Vagina (tissue), 2 donors: ENCODE data around the gene DNMT1. TPM values are rescaled to one million over a fixed set of nuclear protein-coding genes. Genes with fewer than 3 reads are reported as not detected.
"Not testable (repeated sequence)": the region's sequence is repeated elsewhere in the genome, so short reads cannot be mapped to it uniquely, and the experiment has no call there.

Experiments used
- DNase-seq, 2 donors: peaks; one replicate each; pipeline ENCODE4 v3.0.0-alpha.2; 2017; ENCODE audit errors: extremely low spot score in 2 of 2
- H3K27ac ChIP-seq: fragments of 200-600 bp; sonication (generic); one replicate; pipeline ENCODE4 v1.5.1; 2019
- H3K27me3 ChIP-seq: fragments of 200-600 bp; sonication (generic); one replicate; pipeline ENCODE4 v1.5.1; 2019
- H3K36me3 ChIP-seq, 2 donors: fragments of 200-600 bp; sonication (generic); one replicate each; pipeline ENCODE4 v1.5.1; 2017 to 2019
- H3K4me1 ChIP-seq: fragments of 200-600 bp; sonication (generic); one replicate; pipeline ENCODE4 v1.5.1; 2019
- H3K4me3 ChIP-seq, 2 donors: fragments of 200-600 bp; sonication (generic); 1 replicate in 1 of 2; 2 replicates in 1 of 2; pipeline ENCODE4 v1.5.1; 2016 to 2019
- H3K9me3 ChIP-seq: fragments of 200-600 bp; sonication (generic); one replicate; pipeline ENCODE4 v1.5.1; 2019
- POLR2A ChIP-seq, 2 donors: fragments of 450-650 bp; IDR thresholded peaks; one replicate each; pipeline ENCODE4 v1.6.1; 2017; ENCODE audit warnings: antibody characterized with exemption in 2 of 2, mild to moderate bottlenecking in 2 of 2, moderate library complexity in 2 of 2
- POLR2AphosphoS5 ChIP-seq, 2 donors: sonication (generic); formaldehyde crosslinking; IDR thresholded peaks; one replicate each; pipeline ENCODE4 v1.9.0; 2017; ENCODE audit warnings: antibody characterized with exemption in 2 of 2, mild to moderate bottlenecking in 2 of 2, low read depth in 1 of 2; ENCODE audit not compliant: insufficient read depth in 1 of 2
- intact Hi-C: fragments of 100-400 bp; cut with DNase I; formaldehyde crosslinking; loops from one replicate; pipeline ENCODE4 v1.15.1; 2023
- total RNA-seq: library from RNA; depleted of rRNA; stranded (reverse); fragments of >200 nt; gene quantifications from one replicate; pipeline ENCODE4 v1.2.3, GENCODE V29; 2016
- TF ChIP-seq, protein P1 (sequence below), 3 experiments: fragments of 450-650 bp in 2 of 3; fragments of 200-600 bp in 1 of 3; sonication (generic) in 1 of 3; IDR thresholded peaks; one replicate each; pipeline ENCODE4 v1.5.1; 2017 to 2019; ENCODE audit warnings: antibody characterized with exemption in 3 of 3, mild to moderate bottlenecking in 2 of 3, moderate library complexity in 2 of 3

DNMT1 gene
- total RNA-seq, 1 donor from 2014 or later, result 36.8 TPM

DNA sequence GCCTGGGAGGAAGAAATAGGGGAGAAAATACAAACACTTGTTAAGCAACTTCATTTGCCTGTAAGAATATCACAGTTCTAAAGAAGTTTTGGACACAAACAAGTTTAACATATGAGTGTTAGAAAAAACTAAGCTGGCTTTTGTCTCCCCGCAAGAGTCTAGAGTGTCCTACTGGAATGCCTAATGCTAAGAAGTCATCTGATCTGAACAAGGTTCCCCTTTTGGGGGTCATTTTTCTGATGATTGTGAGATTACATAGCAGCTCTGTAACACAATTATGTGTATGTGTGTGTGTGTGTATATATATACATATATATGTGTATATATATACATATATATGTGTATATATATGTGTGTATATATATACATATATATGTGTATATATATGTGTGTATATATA lies 12.7 kb downstream of the DNMT1 start:
- intact Hi-C loops, result no loop called here
- peaks cover 4% of the 10 kb centered on the region for H3K4me1 ChIP-seq
- DNase-seq, result no peak
- H3K36me3 ChIP-seq, result peaks cover 0 to 30% of the 10 kb centered on the region in 2 donors
- H3K27me3 ChIP-seq, result no peaks in the 10 kb centered on the region
- no peak overlapping the region for H3K27ac ChIP-seq
- H3K4me3 ChIP-seq, result no peak overlapping the region
- no peaks in the 10 kb centered on the region for H3K9me3 ChIP-seq
- TF ChIP-seq, protein P1, sequence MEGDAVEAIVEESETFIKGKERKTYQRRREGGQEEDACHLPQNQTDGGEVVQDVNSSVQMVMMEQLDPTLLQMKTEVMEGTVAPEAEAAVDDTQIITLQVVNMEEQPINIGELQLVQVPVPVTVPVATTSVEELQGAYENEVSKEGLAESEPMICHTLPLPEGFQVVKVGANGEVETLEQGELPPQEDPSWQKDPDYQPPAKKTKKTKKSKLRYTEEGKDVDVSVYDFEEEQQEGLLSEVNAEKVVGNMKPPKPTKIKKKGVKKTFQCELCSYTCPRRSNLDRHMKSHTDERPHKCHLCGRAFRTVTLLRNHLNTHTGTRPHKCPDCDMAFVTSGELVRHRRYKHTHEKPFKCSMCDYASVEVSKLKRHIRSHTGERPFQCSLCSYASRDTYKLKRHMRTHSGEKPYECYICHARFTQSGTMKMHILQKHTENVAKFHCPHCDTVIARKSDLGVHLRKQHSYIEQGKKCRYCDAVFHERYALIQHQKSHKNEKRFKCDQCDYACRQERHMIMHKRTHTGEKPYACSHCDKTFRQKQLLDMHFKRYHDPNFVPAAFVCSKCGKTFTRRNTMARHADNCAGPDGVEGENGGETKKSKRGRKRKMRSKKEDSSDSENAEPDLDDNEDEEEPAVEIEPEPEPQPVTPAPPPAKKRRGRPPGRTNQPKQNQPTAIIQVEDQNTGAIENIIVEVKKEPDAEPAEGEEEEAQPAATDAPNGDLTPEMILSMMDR (IDR thresholded peaks at IDR 0.05), result no peak
- TF ChIP-seq POLR2A (IDR thresholded peaks at IDR 0.05) (no peak), POLR2AphosphoS5 (IDR thresholded peaks at IDR 0.05; ENCODE audit: insufficient read depth in 1 of 2, low read depth in 1 of 2) (no peak)

- Histone ChIP-seq H3K9me3 (no peaks in the 10 kb centered on the region), H3K27ac (no peak overlapping the region), H3K27me3 (no peaks in the 10 kb centered on the region), H3K4me3 (no peak overlapping the region), H3K36me3 (peaks cover 0 to 38% of the 10 kb centered on the region in 2 donors), H3K4me1 (peaks cover 4% of the 10 kb centered on the region)
- DNase-seq, result no peak
- TF ChIP-seq POLR2AphosphoS5 (IDR thresholded peaks at IDR 0.05; ENCODE audit: insufficient read depth in 1 of 2, low read depth in 1 of 2), result no peak
- TF ChIP-seq POLR2A (IDR thresholded peaks at IDR 0.05), result no peak
- TF ChIP-seq, protein P1 (IDR thresholded peaks at IDR 0.05), result no peak
- intact Hi-C loops, result no loop called here
These were observed 14.3 kb downstream of the DNMT1 start for GRCh38 chr19:10180459-10180858.

GRCh38 chr19:10180024-10180423 lies 14.7 kb downstream of the DNMT1 start:
- intact Hi-C loops, H3K4me3 ChIP-seq, H3K27ac ChIP-seq, DNase-seq, H3K27me3 ChIP-seq, H3K9me3 ChIP-seq, H3K4me1 ChIP-seq: not testable (repeated sequence)
- peaks cover 0 to 38% of the 10 kb centered on the region in 2 donors for H3K36me3 ChIP-seq

DNA sequence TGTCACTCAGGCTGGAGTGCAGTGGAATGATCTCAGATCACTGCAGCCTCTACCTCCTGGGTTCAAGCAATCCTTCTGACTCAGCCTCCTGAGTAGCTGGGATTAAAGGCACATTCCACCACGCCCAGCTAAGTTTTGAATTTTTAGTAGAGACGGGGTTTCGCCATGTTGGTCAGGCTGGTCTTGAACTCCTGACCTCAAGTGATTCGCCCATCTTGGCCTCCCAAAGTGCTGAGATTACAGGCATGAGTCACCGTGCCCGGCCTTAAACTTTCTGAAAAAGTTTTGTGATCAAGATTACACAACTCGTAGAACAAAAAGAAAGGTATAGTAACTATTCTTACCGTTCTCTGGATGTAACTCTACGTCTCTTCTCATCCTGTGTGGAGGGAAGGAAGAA lies 21.2 kb downstream of the DNMT1 start:
- no peaks in the 10 kb centered on the region for H3K27me3 ChIP-seq
- TF ChIP-seq, protein P1 (IDR thresholded peaks at IDR 0.05), result no peak
- no peak for TF ChIP-seq POLR2AphosphoS5 (IDR thresholded peaks at IDR 0.05; ENCODE audit: insufficient read depth in 1 of 2, low read depth in 1 of 2)
- intact Hi-C loops, result no loop called here
- no peaks in the 10 kb centered on the region for H3K9me3 ChIP-seq
- H3K27ac ChIP-seq, result no peak overlapping the region
- no peak for DNase-seq
- no peaks in the 10 kb centered on the region for H3K4me1 ChIP-seq
- peaks cover 0 to 46% of the 10 kb centered on the region in 2 donors for H3K36me3 ChIP-seq
- H3K4me3 ChIP-seq, result no peak overlapping the region

DNA sequence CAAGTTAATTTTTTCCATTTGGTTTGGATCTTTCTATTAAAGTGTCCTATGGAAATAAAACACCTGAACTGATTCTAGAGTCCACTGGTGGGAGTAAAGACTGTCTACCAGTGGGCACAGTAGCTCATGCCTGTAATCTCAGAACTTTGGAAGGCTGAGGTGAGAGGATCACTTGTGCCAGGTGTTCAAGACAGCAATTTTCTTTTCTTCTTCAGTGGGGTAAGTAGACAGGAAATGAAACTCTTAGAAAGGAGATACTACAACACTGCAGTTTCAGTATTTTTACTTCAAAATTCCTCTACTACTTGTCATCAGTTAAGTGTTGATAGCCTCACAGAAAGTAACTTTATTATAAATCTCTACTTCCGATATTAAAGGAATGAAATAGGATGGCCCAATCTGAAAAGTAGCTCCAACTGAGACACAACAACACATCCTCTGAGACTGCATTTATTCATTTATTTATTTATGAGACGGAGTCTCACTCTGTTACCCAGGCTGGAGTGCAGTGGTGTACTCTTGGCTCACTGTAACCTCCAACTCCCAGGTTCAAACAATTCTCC lies 26.3 kb downstream of the DNMT1 start:
- H3K36me3 ChIP-seq, result peaks cover 0 to 57% of the 10 kb centered on the region in 2 donors

More for the DNA sequence above, 26.3 kb downstream of the DNMT1 start:
- intact Hi-C loops, result no loop called here
- no peak overlapping the region for H3K27ac ChIP-seq
- H3K9me3 ChIP-seq, result no peaks in the 10 kb centered on the region
- no peak for DNase-seq
- H3K4me3 ChIP-seq, result no peak overlapping the region
- H3K4me1 ChIP-seq, result no peaks in the 10 kb centered on the region
- TF ChIP-seq POLR2AphosphoS5 (IDR thresholded peaks at IDR 0.05; ENCODE audit: insufficient read depth in 1 of 2, low read depth in 1 of 2), result no peak
- TF ChIP-seq POLR2A (IDR thresholded peaks at IDR 0.05), result no peak
- TF ChIP-seq, protein P1 (IDR thresholded peaks at IDR 0.05), result no peak
- H3K27me3 ChIP-seq, result no peaks in the 10 kb centered on the region
